NCI-H2107 (cell line): ENCODE measurements around the gene EVI5L.

Source experiments
- DNase-seq: peaks from one replicate; lab custom pipeline; 2025; lab: John Stamatoyannopoulos, UW

EVI5L gene

GRCh38 chr19:7898967-7899366 is 68.9 kb downstream of the EVI5L start:
- no peak for DNase-seq

DNA sequence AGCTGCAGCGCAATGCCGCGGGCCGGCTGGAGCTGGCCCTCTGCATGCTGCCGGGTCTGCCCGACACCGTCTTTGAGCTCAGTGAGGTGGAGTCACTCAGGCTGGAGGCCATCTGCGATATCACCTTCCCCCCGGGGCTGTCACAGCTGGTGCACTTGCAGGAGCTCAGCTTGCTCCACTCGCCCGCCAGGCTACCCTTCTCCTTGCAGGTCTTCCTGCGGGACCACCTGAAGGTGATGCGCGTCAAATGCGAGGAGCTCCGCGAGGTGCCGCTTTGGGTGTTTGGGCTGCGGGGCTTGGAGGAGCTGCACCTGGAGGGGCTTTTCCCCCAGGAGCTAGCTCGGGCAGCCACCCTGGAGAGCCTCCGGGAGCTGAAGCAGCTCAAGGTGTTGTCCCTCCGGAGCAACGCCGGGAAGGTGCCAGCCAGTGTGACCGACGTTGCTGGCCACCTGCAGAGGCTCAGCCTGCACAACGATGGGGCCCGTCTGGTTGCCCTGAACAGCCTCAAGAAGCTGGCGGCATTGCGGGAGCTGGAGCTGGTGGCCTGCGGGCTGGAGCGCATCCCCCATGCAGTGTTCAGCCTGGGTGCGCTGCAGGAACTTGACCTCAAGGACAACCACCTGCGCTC is 69.8 kb downstream of the EVI5L start:
- no peak for DNase-seq

DNA sequence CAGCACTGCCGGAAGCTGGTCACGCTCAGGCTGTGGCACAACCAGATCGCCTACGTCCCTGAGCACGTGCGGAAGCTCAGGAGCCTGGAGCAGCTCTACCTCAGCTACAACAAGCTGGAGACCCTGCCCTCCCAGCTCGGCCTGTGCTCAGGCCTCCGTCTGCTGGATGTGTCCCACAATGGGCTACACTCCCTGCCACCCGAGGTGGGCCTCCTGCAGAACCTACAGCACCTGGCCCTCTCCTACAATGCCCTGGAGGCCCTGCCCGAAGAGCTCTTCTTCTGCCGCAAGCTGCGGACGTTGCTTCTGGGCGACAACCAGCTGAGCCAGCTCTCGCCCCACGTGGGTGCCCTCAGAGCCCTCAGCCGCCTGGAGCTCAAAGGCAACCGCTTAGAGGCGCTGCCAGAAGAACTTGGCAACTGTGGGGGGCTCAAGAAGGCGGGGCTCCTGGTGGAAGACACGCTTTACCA is 70.4 kb downstream of the EVI5L start:
- DNase-seq = no peak

DNA sequence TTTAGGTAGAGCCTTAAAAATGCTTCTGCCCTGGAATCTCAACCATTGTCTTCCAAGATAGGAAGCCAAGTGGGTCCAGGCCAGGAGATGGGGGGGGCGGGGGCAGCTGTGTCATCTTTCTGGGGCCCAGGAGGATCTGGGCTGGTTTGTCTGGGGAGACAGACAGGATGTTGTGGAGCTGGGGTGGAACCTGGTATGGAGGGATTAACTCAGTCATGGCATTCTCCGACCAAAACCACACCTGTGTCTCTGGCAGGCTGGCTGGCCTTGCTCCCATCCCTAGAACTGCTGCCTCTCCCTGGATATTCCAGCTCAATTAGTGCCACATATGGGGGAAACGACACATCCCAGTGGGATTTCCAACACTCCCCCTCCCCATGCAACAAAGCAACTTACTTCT is 70.9 kb downstream of the EVI5L start:
- DNase-seq = no peak

GRCh38 chr19:7901337-7901736 is 71.3 kb downstream of the EVI5L start:
- no peak for DNase-seq

DNA sequence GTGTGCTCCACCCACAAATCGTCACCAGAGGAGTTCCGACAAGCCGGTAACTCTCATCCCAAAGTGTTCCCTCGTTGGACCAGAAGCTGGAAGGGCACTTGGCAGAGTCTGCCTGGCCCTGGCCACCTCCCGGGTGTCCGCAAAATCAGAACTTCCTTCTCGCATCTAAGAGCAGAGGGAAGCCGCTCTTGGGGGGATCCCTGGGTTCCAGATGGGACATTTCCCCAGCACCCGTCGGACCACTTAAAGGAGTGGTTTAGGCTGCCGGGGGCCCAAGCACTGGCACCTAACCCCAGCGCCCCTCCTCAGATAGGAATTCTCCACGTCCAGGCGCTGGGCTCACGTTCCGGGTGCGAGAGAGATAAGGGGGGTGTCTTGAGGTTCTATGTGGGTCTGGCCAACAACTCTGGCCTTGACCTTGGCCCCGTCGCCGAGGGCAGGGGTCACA is 72.8 kb downstream of the EVI5L start:
- DNase-seq = no peak

DNA sequence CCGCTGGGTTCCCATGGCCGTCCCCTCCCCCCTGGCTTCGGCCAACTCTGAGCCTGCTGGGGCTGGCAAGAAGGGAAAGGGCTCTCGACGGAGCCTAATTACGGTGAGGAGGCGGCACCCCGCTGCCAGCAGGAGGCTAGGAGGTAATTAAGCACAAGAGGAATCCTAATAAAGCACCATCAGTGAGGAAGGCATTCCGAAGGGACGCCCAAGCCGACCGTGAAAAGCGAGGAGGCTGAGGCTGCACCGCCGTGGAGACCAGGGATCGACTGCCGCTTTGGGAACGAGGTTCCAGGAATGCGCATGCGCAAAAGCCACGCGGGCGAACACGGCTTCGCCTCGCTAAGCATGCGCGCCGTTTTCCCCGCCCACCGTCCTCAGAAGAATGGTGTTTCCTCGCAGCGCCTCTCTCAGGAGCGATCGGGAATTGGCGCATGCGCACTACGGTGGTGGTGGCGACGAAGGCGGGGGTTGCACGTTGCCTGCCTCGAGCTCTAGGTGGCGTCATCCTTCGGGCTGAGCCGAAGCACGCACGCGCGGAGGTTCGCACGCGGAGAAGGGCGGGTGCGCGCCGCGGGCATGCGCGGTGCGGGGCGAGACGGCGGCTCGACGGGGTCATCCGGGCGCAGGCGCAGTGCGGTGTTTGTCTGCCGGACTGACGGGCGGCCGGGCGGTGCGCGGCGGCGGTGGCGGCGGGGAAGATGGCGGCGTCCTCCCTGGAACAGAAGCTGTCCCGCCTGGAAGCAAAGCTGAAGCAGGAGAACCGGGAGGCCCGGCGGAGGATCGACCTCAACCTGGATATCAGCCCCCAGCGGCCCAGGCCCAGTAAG is 73.4 kb downstream of the EVI5L start, which contains the start of gene MAP2K7:
Gene MAP2K7, plus strand, starts transcription at position 634 of the 830 bp plus-strand sequence. Its CDS starts 68 bp downstream, at position 702.
- DNase-seq = peak; percentile 98

DNA sequence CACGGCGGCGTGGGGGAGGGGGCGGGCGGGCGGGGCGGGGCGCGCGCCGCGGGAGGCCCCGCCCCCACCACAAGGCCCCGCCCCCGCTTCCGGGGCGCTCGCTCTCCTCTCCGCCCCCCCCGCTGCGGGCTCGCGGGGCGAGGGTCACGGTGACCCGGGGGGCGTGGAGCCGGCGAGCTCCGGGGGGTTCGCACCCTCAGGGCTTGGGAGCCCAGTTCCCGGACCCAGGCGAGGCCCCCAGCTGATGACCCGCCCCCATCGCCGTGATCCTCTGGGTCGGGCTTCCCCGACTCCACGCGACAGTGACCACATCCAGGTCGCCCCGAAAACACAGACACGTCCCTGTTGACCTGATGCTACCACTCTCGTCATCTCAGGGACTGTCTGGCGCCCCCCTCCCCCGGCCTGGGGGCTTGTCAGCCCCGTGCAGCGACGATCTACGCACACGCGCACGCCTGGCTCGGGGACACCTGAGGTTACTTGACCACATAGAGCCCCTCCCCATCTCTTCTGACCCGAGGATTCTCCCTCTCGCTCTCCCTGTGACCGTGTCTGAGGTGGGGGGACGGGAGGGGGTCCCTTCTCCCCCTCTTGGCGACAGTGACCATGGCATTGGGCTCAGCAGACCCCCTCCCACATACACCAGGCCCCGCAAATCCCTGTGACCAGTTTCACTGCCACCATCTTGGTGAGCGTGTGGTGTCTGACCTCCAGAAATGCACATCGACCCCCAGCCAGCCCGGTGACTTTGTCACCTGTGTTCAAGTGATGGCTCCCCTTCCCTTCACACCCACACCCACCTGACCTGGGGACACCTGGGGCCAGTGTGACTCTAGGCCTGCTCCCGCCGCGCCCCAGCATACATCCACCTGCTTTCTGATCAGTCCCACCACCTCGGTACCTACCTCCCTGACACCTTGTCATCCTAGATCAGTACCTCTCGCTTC is 74.3 kb downstream of the EVI5L start:
- DNase-seq = no peak

- no peak for DNase-seq
Measured at GRCh38 chr19:7905268-7905667, 75.2 kb downstream of the EVI5L start.

- no peak for DNase-seq
Measured at GRCh38 chr19:7905859-7906258, 75.8 kb downstream of the EVI5L start.

DNA sequence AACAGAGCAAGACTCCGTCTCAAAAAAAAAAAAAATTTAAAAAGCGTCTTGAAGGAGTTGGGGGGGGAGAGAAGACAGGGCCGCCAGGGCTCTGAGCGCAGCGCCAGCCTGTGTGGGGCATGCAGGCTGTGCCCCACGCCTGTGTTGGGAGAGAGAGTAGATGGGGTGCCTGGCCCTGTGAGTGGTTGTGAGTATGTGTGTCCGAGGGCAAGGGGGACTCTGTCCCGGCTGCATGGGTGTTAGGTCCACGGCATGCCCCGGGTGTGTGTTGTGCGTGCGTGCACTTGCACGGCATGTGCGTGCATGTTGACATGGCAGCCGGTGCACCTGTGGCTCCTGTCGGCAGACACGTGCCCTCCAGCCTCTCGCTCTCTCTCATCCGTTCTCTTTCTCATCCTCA is 77.1 kb downstream of the EVI5L start:
- no peak for DNase-seq

- no peak for DNase-seq
Measured at GRCh38 chr19:7907544-7907943, 77.5 kb downstream of the EVI5L start.

DNA sequence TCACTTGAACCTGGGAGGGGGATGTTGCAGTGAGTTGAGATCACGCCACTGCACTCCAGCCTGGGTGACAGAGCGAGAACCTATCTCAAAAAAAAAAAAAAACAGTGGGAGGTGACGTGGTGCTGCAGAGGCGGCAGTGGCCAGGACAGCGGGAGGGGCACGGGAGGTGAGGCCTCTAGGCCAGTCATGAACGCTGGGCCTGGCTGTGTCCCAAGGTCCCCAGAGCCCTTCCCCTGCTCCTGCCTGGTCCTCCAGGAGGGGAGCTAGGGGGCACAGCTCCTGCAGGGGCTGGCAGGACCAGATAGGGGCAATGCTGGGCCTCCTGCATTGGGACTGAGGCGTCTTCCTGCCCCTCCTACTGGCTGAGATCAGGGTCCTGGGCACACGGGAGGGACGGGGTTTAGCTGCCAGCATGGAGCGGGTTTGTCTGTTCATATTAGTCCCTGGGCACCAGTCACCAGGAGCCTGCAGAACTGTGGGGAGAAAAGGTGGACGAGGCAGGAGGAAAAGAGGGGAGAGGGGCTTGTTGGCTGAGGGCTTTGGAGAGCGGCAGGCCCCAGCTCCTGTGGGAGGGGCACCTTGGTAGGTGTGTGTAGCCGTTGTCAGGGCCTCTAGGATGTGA is 78.2 kb downstream of the EVI5L start:
- no peak for DNase-seq

- no peak for DNase-seq
Measured at GRCh38 chr19:7908742-7909461, 78.9 kb downstream of the EVI5L start.

GRCh38 chr19:7909471-7910067 is 79.6 kb downstream of the EVI5L start:
- DNase-seq = no peak

- no peak for DNase-seq
Measured at GRCh38 chr19:7910321-7911161, 80.5 kb downstream of the EVI5L start.

DNA sequence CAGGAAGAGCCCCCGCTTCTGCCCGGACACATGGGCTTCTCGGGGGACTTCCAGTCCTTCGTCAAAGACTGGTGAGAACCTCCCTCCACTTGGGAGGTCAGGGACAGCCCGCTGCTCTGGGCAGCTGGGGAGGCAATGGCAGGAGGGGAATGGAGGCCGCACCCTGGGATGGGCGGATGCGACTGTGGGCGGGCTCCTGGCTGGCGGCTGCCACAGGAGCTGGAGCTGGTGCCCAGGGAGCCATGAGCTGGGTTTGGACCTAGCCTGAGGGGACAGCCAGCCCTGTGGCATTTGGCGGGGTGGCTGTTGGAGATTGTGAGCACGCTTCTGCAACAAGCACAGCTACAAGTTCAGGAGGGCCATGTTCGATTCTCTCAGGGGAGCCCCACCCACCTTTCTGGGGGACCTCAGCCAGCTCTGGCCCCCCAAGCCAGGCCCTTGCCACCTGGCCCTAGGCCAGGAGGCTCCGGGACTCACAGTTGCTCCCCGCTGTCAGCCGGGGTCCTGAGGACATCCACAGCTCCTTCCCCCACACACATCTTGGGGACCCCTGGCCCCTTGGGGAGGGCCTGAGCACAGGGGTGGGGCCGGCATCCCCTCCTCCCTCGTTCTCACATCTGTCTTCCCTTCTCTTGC is 81.6 kb downstream of the EVI5L start:
- no peak for DNase-seq

DNA sequence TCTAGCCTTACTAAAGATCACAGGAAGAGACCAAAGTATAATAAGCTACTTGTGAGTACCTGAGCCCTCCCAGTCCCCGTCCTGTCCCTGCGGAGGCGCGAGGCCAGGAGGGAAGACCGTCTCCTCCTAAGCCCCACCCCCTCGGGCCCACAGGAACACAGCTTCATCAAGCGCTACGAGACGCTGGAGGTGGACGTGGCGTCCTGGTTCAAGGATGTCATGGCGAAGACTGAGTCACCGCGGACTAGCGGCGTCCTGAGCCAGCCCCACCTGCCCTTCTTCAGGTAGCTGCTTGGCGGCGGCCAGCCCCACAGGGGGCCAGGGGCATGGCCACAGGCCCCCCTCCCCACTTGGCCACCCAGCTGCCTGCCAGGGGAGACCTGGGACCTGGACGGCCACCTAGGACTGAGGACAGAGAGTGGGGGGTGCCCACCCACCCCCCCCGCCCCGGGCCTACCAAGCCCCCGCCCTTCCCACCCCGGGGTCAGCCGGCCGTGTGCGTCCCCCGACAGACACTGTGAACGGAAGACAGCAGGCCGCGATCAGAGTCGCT is 82.2 kb downstream of the EVI5L start:
- no peak for DNase-seq
